NCI-H187 (cell line): ENCODE measurements around the gene DSG2.
"Not testable (repeated sequence)": the region's sequence is repeated elsewhere in the genome, so short reads cannot be mapped to it uniquely, and the experiment has no call there.

ENCODE experiments used
- DNase-seq, 2 experiments: peaks; one replicate each; lab custom pipeline; 2025; lab: John Stamatoyannopoulos, UW

Gene DSG2

DNA sequence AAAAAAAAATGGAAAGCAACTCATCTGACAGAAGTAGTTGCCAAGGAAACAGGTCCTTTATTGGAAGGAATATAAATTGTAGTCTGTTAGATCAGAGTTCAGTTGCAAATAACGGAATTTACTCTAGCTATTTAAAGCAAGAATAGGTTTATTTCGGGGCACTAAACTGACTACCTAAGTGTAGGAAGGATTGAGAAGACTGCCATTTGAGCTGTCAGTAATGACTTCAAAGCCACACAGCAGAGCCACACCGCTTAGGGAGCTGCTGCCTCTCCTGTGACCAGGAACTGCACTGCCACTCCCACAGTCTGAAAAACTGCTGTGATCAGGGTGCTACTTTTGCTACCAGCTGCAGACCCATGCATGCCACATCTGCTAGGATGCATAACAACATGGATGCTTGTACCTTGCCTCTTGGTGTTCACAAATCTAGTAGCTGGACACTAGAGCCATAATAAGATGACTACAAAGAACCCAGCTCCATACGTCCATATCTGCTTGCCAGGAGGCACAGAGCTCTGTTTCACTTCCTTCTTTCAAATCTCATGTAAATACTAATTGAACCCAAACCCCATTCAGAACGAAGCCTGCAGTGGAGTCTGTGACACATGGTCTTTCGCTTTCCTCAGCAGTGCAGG, 2.2 kb downstream of the DSG2 start:
- no peak for DNase-seq

DNA sequence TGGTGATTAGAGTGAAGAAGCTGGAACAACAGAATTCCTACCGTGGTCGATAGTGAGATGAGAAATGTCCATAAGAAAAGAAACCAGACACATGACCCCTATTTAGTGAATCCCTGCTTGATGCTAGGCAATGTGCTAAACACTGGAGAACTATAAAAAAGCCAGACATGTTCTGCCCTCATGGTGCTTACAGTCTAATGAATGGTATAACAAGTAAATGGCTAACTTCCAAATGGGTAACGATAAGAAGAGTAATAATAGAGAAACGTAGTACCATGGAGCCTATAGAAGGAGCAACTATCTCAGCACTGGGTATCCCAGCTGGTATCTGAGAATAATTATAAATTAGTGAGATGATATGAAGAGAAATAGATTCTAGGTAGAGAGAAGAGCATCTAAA, 5.0 kb downstream of the DSG2 start:
- no peak for DNase-seq

DNA sequence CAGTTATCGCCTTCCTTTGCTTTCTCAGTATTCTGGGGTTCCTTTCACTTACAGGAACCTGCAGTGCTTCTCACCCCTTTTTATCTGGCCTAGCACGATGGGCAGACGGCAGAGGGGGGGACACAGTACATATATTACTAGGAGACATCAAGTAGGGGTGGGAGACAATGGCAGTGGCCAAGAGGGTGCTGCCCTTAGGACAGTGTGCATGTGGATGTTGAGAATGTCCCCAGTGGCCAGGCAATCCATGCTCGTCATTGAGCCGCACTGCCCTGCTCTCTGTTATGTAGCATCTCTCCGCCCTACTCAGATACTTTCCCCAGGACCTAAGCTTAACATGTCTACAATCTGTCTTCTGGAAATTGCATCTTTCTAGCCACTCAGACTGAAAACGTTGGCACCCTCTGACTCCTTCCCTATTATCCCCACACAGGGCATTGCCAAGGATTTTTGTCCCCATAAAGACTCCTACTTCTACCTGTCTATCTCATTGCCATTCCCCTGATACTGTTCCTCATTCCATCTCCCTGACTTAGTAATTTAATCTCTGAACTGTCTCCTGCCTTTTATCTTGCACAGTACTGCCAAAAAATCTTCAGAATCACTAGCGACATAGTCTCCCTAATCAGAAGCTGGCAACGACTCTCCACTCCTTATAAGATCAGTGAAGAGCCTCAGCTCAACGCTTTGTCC, 6.6 kb downstream of the DSG2 start:
- DNase-seq: no peak

DNA sequence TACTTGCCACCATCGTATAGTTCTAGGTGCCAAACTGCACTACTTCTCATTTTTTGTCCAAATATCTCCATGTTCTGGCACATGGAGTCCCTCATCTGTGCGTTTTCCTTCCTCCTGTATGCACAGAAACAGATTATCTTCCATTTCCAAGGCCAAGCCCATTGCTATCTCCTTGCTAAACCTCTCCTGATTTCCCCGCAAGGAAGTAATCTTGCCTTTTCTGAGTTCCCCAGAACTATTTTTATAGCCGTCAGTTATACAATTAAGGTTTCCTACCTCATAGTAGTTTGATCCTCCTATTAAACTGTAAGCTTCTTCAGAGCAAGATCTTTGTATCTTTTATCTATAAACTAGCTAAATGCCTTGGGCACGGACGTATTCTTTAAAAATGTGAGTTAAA, 7.2 kb downstream of the DSG2 start:
- DNase-seq: no peak

DNA sequence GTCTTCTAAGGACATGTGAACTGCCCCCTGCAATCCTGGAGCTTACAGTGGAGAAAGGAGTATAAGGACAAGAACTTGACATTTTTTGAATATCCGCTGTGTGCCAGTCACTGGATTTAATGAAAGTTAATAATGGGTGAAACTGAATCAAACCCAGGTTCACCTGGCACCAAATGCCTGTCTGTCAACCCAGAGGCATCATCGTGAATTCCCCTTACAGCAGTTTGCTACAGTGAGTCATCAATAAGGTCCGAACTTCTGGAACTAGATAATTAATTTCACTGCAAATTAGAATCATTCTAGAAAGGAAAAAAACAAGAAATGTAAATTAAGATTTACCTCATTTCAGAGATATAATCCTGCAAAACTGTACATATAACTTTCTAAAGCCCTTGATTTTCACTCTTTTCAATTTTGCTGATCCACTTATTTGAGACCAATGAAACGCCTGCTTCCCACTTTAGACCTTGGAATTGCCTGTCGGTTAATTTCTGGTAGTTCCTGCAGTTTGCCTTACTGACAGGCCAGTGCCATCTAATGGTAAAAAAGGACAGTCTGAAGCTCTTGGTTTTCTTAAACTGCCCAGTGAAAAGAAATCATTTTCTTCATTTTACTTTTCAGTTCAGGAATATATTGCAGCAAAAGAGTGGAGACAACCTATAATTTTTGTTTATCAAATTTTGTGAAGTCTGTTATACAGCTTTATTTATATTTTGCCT, 8.2 kb downstream of the DSG2 start:
- DNase-seq: no peak

DNA sequence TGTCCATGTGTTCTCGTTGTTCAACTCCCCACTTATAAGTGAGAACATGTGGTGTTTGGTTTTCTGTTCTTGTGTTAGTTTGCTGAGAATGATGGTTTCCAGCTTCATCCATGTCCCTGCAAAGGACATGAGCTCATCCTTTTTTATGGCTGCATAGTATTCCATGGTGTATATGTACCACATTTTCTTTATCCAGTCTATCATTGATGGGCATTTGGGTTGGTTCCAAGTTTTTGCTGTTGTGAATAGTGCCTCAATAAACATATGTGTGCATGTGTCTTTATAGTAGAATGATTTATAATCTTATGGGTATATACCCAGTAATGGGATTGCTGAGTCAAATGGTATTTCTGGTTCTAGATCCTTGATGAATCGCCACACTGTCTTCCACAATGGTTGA, 9.1 kb downstream of the DSG2 start:
- DNase-seq: not testable (repeated sequence)

DNA sequence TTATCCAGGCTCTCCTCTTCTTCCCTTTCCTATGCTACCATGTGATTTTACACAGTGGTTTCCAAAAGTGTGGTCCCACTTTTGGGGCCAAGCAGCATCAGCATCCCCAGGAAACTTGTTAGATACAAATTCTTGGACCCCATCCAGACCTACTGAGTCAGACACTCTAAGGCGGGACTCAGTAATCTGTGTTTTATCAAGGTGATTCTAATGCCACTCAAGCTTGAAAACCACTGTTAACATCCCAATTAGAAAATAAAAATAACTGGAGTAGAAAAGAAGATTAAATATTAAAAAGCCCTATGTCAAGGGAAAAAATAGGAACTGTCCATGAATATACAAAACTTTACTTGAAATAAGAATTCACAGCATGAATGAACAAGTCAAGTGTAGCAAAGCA, 10.8 kb downstream of the DSG2 start:
- DNase-seq: no peak

DNA sequence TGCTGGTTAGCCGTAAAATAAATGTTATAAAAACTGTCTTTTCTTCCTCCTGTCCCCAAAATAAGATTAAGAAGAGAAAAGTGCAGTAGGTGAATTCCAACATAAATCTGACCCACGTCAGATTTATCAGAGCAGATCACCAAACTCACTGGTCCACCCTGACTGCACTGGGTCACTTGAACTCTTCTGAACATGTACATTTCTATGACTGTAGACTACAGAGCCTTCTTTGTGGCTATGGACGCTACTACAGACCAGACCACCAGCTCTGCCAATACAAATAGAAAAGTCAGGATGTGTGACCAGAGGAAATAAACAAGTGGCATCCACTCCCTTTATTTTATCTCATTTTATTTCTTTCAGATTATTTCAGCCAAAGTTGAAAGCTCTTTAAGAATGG, 11.6 kb downstream of the DSG2 start:
- no peak for DNase-seq

DNA sequence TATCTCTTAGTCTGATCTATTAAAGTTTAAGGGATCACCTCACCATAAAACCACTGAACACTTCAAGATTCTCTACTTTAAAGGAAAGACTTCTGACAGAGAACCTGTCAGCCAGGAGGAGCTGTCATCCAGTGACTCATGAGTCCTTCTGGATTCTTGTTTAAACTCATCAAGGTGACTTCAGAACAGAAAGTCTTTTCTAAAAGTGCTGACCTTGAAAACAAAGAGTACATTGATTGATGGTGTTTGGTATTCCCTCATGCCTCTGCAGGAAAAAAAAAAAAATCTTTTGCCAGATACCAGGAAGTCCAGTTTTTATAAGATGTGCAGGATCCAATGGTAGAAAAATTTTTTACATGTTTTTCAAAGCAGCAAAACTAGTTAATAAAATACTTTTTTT, 12.3 kb downstream of the DSG2 start:
- DNase-seq: no peak

DNA sequence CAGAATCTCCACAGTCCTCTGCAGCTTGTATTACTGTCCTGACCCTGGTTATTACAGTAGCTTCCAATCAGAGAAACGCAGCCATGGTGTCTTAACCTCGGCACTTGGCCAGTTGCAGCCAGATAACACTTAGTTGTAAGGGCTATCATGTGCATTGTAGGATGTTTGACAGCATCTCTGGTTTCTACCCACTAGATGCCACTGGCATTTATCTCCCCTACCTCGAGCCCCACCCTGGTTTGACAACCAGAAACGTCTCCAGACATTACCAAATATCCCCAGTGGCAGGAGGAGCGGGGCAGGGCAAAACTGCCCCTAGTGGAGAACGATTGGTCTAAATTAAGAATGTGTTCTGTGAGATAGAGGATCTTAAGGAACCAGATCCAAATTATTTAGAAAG, 13.1 kb downstream of the DSG2 start:
- DNase-seq: no peak

DNA sequence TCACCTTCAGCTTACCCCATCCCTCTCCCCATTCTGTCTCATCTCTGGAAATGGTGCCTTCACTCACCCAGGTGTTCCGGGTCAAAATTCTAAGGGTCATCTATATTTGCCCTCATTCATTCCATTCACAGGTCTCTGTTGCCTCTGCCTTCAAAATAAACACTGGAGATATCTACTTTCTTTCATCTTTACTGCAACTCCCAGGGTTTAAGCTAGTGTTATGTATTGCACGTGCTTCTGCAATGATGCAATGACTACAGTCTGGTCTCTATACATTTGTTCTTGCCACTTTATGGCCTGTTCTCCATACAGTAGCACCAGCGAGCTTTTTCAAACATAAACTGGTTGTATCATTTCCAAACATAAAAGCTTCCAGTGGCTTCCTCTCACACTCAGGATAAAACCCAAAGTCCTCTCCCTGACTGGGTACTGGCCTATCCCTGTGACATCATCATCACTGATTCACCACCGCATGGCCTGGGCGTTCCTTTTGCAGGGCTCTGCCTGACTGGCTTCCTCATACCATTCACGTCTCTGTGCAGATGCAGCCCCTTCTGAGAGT, 14.3 kb downstream of the DSG2 start:
- DNase-seq: no peak

DNA sequence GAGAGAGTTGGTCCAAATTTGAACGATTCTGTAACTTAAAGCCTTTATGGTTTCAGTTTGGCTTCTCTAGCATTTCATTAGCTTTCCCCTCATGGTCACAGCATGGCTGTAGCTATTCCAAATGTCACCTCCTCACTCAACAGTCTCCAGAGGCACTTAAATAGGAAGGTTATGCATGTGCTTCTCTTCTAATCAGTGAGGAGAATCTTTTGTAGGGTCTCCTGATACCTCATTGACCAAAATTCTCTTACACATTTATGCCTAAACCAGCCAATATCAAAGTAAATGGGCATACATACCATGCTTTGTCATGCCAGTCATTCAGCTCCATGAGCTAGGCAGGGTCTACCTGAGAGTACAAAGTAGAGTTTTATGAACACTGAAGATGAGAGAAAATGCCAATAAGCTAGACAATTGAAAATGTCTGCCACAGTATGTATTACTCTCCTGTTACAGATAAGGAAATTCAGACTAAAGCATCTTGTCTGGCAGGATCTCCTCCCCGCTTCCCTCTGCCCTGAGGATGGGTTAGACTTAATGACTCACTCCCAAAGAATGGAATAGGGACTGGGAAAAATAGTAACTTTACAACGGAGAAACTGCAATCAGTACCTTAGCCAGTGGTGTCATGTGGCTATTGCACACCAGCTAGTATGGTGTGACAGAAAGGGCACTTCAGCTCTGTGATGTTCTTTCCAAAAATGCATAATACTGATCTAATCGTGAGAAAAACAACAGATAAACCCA, 15.4 kb downstream of the DSG2 start:
- no peak for DNase-seq

DNA sequence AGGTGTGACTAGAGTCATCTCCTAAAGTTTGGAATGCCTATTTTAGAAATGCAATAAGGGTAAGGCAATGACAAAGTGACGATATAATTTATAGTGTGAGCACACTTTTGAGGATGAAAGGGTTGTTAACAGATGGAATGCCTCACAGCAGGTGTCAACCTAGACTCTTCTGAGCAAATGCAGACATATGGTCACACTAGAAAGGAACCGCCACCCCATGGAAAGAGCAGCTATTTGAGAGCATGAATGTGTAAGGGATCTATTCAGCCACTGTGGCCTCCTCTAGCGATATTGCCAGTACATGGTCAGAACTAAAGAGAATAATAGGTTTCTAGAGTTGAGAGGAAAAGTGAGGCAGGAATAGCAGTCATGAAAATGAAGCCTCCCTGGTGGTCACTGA, 18.5 kb downstream of the DSG2 start:
- DNase-seq: no peak

DNA sequence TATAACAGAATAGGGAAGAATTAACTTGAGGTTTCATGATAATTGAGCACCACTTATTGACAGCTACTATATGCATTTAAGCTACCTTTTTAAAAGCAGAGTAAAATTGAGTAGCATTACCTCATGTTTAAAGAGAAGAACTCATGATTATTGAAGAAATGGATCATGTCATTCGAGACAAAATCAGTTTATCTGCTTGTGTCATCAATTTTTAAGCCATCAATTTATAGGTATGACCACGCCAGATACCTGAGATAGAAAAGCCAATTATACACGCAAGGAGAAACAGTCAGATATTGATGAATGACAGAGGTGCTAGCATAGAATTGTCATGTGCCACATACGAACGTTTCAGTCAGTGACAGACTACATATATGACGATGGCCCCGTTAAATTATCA, 28.4 kb downstream of the DSG2 start:
- no peak for DNase-seq

DNA sequence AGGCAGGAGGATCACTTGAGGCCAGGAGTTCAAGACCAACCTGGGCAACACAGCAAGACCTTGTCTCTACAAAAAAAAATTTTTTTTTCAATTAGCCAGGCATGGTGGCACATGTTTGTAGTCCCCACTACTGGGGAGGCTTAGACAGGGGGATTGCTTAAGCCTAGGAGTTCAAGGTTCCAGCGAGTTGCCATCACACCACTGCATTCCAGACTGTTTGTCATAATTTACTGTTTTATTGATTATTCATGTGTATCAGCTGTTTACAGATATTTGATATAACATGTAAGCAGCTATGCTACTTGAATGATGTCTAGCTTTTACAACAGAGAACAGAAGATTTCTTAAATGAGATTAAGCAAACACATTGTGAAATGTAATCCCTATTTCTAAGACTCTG, 35.3 kb downstream of the DSG2 start:
- DNase-seq: no peak

DNA sequence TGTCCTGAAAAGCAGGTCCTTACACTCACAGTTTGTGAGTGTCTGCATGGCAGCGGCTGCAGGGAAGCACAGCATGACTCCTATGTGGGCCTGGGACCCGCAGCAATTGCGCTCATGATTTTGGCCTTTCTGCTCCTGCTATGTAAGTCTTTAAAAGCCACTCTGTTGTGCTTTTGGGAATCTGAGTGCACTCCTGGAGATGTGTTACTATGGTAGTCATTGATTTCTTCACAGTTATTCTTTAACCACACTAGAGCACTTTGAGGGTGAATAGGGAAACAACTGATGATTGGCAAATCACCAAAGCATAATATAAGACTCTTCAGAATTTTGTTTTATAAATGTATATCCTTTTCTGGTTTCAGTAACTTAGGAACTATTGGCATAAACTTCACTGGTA, 40.9 kb downstream of the DSG2 start:
- peak; percentile 30 to 79 for DNase-seq

DNA sequence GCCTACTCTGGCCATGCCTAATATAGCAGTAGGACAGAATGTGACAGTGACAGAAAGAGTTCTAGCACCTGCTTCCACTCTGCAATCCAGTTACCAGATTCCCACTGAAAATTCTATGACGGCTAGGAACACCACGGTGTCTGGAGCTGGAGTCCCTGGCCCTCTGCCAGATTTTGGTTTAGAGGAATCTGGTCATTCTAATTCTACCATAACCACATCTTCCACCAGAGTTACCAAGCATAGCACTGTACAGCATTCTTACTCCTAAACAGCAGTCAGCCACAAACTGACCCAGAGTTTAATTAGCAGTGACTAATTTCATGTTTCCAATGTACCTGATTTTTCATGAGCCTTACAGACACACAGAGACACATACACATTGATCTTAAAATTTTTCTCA, 48.5 kb downstream of the DSG2 start:
- peak in 1 of 2 experiments; percentile 11 for DNase-seq

DNA sequence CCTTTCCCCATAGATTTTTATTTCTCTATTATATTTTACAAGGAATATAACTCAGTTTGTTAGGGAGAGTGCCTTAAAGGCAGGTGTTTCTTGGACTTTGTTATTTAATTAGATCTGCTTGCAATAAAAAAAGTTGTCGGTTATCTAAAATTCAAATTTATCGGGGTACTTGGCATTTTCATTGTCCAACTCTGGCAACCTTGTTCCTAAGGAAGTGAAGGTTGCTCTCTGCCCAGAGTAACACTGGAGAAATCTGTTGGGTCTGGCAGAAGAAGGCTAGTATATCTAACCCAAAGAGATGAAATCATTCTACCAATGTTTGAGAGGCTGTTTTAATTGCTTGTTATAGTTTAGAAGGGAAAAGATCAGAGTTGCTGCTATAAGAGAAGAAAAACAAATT, 50.9 kb downstream of the DSG2 start:
- no peak for DNase-seq

DNA sequence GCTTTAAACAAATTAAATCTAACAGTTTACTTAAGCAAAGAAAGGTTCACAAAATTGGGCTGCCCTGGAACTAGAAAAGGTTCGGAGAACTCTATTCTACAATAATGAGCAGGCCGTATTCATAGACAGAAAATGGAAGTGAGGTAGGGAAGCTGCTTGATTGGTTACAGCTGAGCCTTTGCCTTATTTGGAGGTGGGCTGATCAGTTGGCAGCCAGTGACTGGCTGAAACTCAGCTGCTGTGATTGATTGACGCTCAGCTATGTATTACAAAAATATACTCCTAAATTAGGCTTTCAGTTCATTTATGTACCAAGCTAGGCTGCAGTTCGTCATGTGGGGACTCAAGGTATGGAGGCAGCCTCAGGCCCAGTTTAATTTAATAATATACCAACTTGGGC, 51.4 kb downstream of the DSG2 start:
- DNase-seq: no peak

DNA sequence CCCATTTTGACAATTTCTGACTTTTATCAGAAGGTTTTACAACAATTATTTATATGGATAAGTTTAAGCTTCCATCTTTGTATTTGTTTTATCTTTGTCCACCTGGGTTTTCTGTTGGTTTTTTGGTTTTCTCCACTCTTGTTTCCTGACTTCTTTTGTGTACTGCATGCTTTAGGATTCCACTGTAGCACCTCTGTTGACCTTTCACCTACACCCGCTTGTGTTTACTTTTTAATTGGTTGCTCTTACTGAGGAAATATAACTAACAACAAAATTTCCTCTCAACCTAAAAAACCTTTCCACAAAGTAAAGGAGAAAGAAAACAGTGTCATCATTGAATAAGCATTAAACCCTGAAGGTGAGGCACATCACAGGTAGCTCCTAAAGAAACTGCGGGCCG, 53.9 kb downstream of the DSG2 start:
- DNase-seq: no peak

DNA sequence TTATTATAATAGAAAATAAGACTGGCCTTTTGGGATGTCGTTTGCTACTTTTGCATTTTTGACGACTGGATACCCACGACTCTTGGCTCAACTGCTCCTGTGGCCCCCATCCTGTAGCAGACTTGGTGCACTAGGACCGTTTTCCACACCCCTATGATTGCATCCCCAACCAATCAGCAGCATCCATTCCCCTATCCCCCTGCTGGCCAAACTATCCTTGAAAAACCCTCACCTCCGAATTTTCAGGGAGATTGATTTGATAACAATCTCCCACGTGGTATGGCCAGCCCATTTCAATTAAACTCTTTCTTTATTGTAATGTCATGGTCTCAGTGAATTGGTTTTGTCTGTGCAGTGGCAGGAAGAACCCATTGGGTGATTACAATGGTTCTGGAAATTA, 55.8 kb downstream of the DSG2 start:
- DNase-seq: no peak

DNA sequence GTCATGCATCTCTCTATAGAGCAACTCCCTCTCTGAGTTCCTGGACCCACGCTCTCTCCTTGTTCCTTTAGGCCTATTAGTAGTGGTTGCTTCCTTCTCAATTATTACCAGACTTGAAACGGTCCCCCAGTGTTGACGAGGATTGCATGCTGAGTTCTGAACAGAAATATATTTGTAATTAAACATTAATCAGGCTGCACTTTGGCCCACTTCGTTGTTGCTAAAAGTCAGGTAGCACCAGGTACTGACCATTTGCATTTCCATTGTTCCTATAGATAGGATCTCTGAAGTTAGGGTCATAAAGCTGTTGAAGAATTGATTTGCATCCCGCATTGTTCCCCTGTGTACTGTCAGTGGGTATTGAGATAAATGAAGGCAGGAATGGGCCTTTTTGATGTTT, 56.8 kb downstream of the DSG2 start:
- DNase-seq: no peak
